ENCODE results near the gene EIF4E.

DNA sequence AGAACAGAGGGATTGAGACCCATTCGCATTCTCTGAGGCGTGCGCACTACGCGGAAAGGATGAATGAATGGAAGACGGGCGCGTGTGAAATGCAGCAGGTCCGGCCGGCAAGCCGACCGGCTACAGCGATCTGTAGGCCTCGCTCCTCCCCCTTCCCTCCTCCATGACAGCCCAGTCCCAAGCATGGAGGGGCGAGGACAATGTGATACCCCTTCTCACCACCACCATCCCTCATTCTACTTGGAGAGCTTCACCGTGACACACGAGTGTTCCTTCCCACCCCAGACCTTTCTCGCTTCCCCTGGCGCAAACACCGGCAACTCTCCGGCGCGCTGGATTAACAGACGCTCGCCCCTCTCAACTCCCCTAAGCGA, 815 bp downstream of the EIF4E start:
- TF ChIP-seq POLR2A (IDR thresholded peaks at IDR 0.05) = no peak
- TF ChIP-seq, protein P1, sequence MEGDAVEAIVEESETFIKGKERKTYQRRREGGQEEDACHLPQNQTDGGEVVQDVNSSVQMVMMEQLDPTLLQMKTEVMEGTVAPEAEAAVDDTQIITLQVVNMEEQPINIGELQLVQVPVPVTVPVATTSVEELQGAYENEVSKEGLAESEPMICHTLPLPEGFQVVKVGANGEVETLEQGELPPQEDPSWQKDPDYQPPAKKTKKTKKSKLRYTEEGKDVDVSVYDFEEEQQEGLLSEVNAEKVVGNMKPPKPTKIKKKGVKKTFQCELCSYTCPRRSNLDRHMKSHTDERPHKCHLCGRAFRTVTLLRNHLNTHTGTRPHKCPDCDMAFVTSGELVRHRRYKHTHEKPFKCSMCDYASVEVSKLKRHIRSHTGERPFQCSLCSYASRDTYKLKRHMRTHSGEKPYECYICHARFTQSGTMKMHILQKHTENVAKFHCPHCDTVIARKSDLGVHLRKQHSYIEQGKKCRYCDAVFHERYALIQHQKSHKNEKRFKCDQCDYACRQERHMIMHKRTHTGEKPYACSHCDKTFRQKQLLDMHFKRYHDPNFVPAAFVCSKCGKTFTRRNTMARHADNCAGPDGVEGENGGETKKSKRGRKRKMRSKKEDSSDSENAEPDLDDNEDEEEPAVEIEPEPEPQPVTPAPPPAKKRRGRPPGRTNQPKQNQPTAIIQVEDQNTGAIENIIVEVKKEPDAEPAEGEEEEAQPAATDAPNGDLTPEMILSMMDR (IDR thresholded peaks at IDR 0.05) = peak in 1 of 4 experiments; percentile 12
